ENCODE data around the gene OR6C74. TPM values are rescaled to one million over a fixed set of nuclear protein-coding genes. Genes with fewer than 3 reads are reported as not detected.

Gene OR6C74
- total RNA-seq (ENCODE audit: unreplicated experiment), result not detected
- long read RNA-seq, result 0 reads

DNA sequence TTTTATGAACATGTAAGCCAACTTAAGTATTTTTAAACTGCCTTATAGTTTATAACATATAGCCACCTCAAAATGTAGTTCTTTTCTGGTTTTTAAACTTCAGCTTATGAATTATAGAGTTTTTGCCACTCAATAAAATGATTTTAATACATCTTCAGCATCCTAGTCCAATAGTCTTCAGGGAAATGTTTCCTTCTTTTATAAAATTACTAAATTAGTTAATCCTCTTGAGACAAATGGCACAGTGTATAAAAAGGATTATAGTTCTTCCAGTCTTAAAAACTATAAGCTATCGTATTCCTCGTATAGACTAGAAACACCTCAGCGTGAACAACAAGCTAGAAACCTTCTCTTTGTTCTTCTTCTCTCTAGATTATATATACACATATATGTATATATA, at the start of gene OR6C74:
Gene OR6C74 (plus strand): TSS at position 301 of the 400 bp plus-strand sequence. CDS start 2,679 bp downstream, outside the sequence.
- Mint-ChIP-seq H3K9me3 (ENCODE audit: unreplicated experiment) (no peaks in the 10 kb centered on the region), H3K4me1 (ENCODE audit: unreplicated experiment) (no peaks in the 10 kb centered on the region), H3K36me3 (ENCODE audit: low read depth, unreplicated experiment) (no peaks in the 10 kb centered on the region), H3K27ac (ENCODE audit: unreplicated experiment) (no peak within 1 kb of the TSS), H3K27me3 (ENCODE audit: unreplicated experiment) (no peaks in the 10 kb centered on the region), H3K4me3 (ENCODE audit: unreplicated experiment) (no peak within 1 kb of the TSS)
- TF ChIP-seq CTCF (IDR thresholded peaks at IDR 0.05; ENCODE audit: unreplicated experiment), result no peak
- DNase-seq (ENCODE audit: low spot score), result no peak

GRCh38 chr12:55220725-55221124, 23.7 kb upstream of the OR6C74 start, which contains the start of gene OR10A7:
TSS of gene OR10A7 (plus strand) at chr12:55221025. CDS start at chr12:55221025, 0 bp downstream.
- no peak for DNase-seq (ENCODE audit: low spot score)
- no peak within 1 kb of the TSS for H3K27ac Mint-ChIP-seq (ENCODE audit: unreplicated experiment)
- H3K27me3 Mint-ChIP-seq (ENCODE audit: unreplicated experiment), result no peaks in the 10 kb centered on the region
- no peaks in the 10 kb centered on the region for H3K9me3 Mint-ChIP-seq (ENCODE audit: unreplicated experiment)
- H3K36me3 Mint-ChIP-seq (ENCODE audit: low read depth, unreplicated experiment), result no peaks in the 10 kb centered on the region
- no peaks in the 10 kb centered on the region for H3K4me1 Mint-ChIP-seq (ENCODE audit: unreplicated experiment)
- no peak within 1 kb of the TSS for H3K4me3 Mint-ChIP-seq (ENCODE audit: unreplicated experiment)
- TF ChIP-seq CTCF (IDR thresholded peaks at IDR 0.05; ENCODE audit: unreplicated experiment), result no peak

- TF ChIP-seq CTCF (IDR thresholded peaks at IDR 0.05; ENCODE audit: unreplicated experiment), result no peak
- Mint-ChIP-seq H3K36me3 (ENCODE audit: low read depth, unreplicated experiment) (no peaks in the 10 kb centered on the region), H3K27ac (ENCODE audit: unreplicated experiment) (no peak overlapping the region), H3K9me3 (ENCODE audit: unreplicated experiment) (no peaks in the 10 kb centered on the region), H3K4me1 (ENCODE audit: unreplicated experiment) (no peaks in the 10 kb centered on the region), H3K4me3 (ENCODE audit: unreplicated experiment) (no peak overlapping the region), H3K27me3 (ENCODE audit: unreplicated experiment) (no peaks in the 10 kb centered on the region)
- no peak for DNase-seq (ENCODE audit: low spot score)
Observed at GRCh38 chr12:55226523-55226922, 17.9 kb upstream of the OR6C74 start.

- TF ChIP-seq CTCF (IDR thresholded peaks at IDR 0.05; ENCODE audit: unreplicated experiment), result no peak
- Mint-ChIP-seq H3K9me3 (ENCODE audit: unreplicated experiment) (no peaks in the 10 kb centered on the region), H3K27ac (ENCODE audit: unreplicated experiment) (no peak overlapping the region)
Observed at GRCh38 chr12:55227643-55228042, 16.8 kb upstream of the OR6C74 start.

DNA sequence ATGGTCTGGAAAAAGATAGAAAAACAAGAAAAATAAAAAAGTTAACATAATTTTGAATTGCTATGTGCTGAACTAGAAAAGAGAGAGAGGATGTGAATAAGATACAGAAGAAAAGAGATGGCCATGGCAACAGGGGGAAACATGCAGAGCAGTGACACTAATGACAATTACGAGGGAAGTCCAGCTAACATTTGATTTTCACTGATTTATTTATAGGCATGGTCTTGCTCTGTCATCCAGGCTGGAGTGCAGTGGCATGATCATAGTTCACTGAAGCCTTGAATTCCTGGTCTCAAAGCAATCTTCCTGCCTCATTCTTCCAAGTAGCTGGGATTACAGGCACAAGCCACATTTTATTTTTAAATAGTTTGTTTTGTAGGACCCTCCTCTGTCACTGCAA, 1.8 kb downstream of the OR6C74 start:
- no peaks in the 10 kb centered on the region for H3K36me3 Mint-ChIP-seq (ENCODE audit: low read depth, unreplicated experiment)
- DNase-seq (ENCODE audit: low spot score), result no peak
- no peaks in the 10 kb centered on the region for H3K9me3 Mint-ChIP-seq (ENCODE audit: unreplicated experiment)
- no peak for TF ChIP-seq CTCF (IDR thresholded peaks at IDR 0.05; ENCODE audit: unreplicated experiment)
- no peak overlapping the region for H3K27ac Mint-ChIP-seq (ENCODE audit: unreplicated experiment)
- H3K4me1 Mint-ChIP-seq (ENCODE audit: unreplicated experiment), result no peaks in the 10 kb centered on the region
- no peaks in the 10 kb centered on the region for H3K27me3 Mint-ChIP-seq (ENCODE audit: unreplicated experiment)
- no peak overlapping the region for H3K4me3 Mint-ChIP-seq (ENCODE audit: unreplicated experiment)

More at GRCh38 chr12:55227643-55228042, 16.8 kb upstream of the OR6C74 start:
- H3K36me3 Mint-ChIP-seq (ENCODE audit: low read depth, unreplicated experiment), result no peaks in the 10 kb centered on the region
- H3K27me3 Mint-ChIP-seq (ENCODE audit: unreplicated experiment), result no peaks in the 10 kb centered on the region
- no peak for DNase-seq (ENCODE audit: low spot score)
- H3K4me1 Mint-ChIP-seq (ENCODE audit: unreplicated experiment), result no peaks in the 10 kb centered on the region
- H3K4me3 Mint-ChIP-seq (ENCODE audit: unreplicated experiment), result no peak overlapping the region

Data from endothelial cell (in vitro differentiated cells).